Urinary bladder (tissue), 4 donors: Measurements from ENCODE around the gene POMT2. TPM values are rescaled to one million over a fixed set of nuclear protein-coding genes. Genes with fewer than 3 reads are reported as not detected.

ENCODE experiments used
- DNase-seq: peaks from one replicate; pipeline ENCODE4 v3.0.0-alpha.2; 2015; ENCODE audit errors: extremely low spot score
- H3K27ac ChIP-seq: one replicate; pipeline ENCODE4 v1.5.1; 2013; ENCODE audit warnings: low read depth, mild to moderate bottlenecking, moderate library complexity
- H3K36me3 ChIP-seq: one replicate; pipeline ENCODE4 v1.6.1; 2013; ENCODE audit warnings: mild to moderate bottlenecking, moderate library complexity; ENCODE audit not compliant: insufficient read depth
- H3K4me1 ChIP-seq: one replicate; pipeline ENCODE4 v1.6.1; 2013; ENCODE audit warnings: mild to moderate bottlenecking, moderate library complexity; ENCODE audit not compliant: insufficient read depth
- H3K4me3 ChIP-seq: one replicate; pipeline ENCODE4 v1.5.1; 2013; ENCODE audit warnings: low read depth, low read length
- WGBS: extraction: QIAGEN DNeasy Blood & Tissue Kit; methylation state at CpG from one replicate; pipeline ENCODE4 v1.1.7; 2013; 5-methylcytosine and 5-hydroxymethylcytosine counted together
- polyA plus RNA-seq: library from polyadenylated mRNA; stranded (reverse); fragments of 200-250 nt; gene quantifications from one replicate; pipeline ENCODE4 v1.2.3, GENCODE V29; 2013
- total RNA-seq: library from RNA; depleted of rRNA; stranded (reverse); fragments of >200 nt; gene quantifications from one replicate; pipeline ENCODE4 v1.2.3, GENCODE V29; 2014
- donor health status: healthy with polysubstance abuse.
- donor health status: healthy.

POMT2 gene
- total and polyA plus RNA-seq, 2 donors = 10.5 to 16.7 TPM

- Histone ChIP-seq H3K27ac (no peak overlapping the region), H3K36me3 (peaks cover 2% of the 10 kb centered on the region), H3K4me1 (no peaks in the 10 kb centered on the region), H3K4me3 (no peak overlapping the region)
- 89% methylated on average over 12 of the region's 12 CpGs for WGBS
- DNase-seq = no peak
Measured at GRCh38 chr14:77276959-77277358, 43.7 kb downstream of the POMT2 start.

DNA sequence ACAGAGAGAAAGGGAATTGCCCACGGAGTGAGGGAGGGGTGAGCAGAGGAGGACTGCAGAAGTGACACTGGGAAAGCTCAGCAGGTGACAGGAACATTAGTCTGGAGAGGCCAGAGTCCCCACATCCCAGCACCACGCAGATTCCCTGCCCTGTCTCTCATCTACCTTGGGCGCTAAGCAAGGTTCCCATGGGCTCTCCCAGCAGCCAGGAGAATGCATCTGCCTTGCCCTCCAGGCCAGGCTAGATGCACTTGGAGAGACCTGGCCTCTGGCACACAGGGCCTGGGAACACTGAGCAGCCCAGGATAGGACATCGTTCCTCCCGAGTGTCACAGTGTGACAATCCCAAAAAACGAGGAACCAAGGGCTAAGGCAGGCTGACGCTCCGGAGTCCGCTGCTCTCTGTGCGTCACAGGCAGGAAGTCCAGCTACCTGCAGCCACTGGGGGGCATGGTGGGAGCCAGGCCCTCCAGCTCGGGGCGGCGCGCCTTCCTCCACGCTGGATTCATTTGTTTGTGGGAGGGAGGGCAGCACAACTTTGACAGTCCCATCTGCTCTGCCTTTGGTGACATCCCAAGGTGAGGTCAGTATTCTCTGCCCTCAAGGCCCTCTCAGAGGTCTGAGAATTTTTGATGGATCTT lies 44.3 kb downstream of the POMT2 start:
- no peak for DNase-seq
- no peak overlapping the region for H3K27ac ChIP-seq

DNA sequence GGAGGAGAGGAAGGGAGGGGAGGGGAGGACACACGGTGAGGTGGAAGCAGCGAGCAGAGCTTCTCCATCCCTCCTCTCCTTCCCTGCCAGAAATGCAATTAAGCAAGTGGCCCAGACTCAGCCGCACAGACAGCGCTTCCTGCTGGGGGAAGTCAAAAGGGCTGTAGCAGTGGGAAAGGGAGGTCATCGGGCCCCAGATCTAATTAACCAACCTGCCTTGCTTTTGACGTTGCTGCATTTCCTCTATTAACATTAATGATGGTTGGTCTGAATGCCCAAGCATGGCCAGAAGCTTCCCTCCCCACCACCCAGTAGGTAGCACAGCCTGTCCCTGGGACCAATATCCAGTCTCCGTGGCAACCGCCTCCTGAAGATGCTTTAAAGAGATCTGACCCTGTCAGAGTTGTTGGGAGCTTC lies 45.1 kb downstream of the POMT2 start:
- no peak for DNase-seq
- no peak overlapping the region for H3K4me3 ChIP-seq
- no peaks in the 10 kb centered on the region for H3K4me1 ChIP-seq
- 57% methylated on average over 8 of the region's 8 CpGs for WGBS
- no peak overlapping the region for H3K27ac ChIP-seq
- H3K36me3 ChIP-seq = peaks cover 2% of the 10 kb centered on the region

More for the DNA sequence above, 44.3 kb downstream of the POMT2 start:
- H3K4me3 ChIP-seq = no peak overlapping the region
- 87% methylated on average over 15 of the region's 15 CpGs for WGBS
- H3K36me3 ChIP-seq = peaks cover 2% of the 10 kb centered on the region
- H3K4me1 ChIP-seq = no peaks in the 10 kb centered on the region

- Histone ChIP-seq H3K4me3 (no peak overlapping the region), H3K36me3 (peaks cover 2% of the 10 kb centered on the region), H3K27ac (no peak overlapping the region), H3K4me1 (no peaks in the 10 kb centered on the region)
- 66% methylated on average over 5 of the region's 5 CpGs for WGBS
- no peak for DNase-seq
Measured at GRCh38 chr14:77275041-77275580, 45.6 kb downstream of the POMT2 start.

GRCh38 chr14:77273796-77274195 lies 46.9 kb downstream of the POMT2 start:
- H3K27ac ChIP-seq = no peak overlapping the region
- WGBS = 81% methylated on average over 4 of the region's 4 CpGs
- DNase-seq = no peak
- no peaks in the 10 kb centered on the region for H3K4me1 ChIP-seq
- peaks cover 2% of the 10 kb centered on the region for H3K36me3 ChIP-seq
- H3K4me3 ChIP-seq = no peak overlapping the region

GRCh38 chr14:77272261-77272660 lies 48.4 kb downstream of the POMT2 start:
- no peaks in the 10 kb centered on the region for H3K4me1 ChIP-seq
- no peak overlapping the region for H3K27ac ChIP-seq
- H3K4me3 ChIP-seq = no peak overlapping the region
- DNase-seq = no peak
- H3K36me3 ChIP-seq = no peaks in the 10 kb centered on the region
- WGBS = 85% methylated on average over 4 of the region's 4 CpGs

DNA sequence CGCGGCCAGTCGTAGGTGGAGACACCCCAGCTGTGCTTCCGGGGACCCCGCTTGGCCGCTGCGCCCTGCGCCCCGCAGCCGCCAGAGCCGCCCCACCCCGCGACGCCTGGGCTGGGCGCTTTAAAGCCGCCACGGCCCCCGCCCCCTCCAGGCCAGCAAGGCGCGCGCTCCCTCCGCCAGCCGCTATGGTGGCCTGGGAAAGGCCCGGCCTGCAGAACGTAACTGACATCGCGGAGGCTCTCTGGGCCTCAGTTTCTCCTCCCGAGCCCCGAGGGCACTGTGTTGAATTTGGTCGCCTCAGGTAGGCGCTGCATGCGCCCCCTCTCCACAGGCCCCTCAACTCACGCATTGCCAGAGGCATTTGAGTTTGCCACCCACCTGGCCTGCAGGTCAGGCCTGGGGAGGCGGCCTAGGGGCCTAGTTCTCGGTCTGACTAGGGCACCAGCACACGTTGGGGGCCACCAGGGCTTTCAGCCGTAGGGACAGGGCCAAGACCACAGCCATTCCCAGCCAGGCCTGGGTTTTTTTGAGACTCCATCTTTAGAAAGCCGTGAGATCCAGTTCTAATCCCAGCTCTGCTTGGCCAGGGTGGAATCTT lies 49.5 kb downstream of the POMT2 start, which contains the start of gene NGB:
Gene NGB, minus strand, starts transcription at position 94 of the 598 bp plus-strand sequence. CDS start 269 bp downstream, outside the sequence.
- Histone ChIP-seq H3K4me3 (no peak within 1 kb of the TSS), H3K36me3 (no peaks in the 10 kb centered on the region), H3K4me1 (no peaks in the 10 kb centered on the region), H3K27ac (no peak within 1 kb of the TSS)
- WGBS = 12% methylated on average over 38 of the region's 38 CpGs
- no peak for DNase-seq

DNA sequence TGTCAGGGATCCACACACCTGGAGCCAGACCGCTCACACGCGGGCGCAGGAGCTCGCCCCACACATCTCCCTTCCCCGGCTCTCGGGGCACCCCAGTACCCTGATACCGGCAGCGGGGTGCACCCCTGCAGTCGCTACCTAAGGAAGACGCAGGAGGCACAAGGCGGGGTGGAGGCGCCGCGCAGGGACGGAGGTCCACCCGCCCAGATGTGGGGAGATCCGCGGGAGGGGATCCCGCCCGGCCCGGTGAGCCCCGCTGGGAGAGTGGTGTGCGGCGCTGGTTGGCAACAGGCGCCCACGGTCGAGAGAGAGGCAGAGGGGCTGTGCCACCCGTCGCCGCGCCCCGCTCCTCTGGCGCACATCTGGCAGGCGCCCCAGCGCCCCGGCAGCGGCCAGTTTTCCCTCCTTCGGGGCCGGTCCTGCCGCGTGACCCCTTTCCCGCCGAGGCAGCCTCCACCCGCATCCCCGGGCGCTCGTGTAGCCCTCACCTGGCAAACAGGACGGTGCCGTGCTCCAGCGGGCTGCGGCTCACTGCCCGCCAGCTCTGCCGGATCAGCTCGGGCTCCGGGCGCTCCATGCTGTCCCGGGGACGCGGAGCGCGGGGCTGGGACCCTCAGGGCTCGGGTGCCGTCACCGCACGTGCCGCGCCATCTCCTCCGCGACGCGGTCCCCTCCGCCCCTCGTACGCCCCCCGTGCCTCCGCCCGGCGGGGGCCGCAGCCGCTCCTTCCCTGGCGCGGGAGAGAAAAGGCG lies 50.1 kb downstream of the POMT2 start:
- Histone ChIP-seq H3K4me3 (no peak overlapping the region), H3K4me1 (no peaks in the 10 kb centered on the region), H3K36me3 (no peaks in the 10 kb centered on the region), H3K27ac (no peak overlapping the region)
- no peak for DNase-seq
- 3% methylated on average over 84 of the region's 84 CpGs for WGBS

DNA sequence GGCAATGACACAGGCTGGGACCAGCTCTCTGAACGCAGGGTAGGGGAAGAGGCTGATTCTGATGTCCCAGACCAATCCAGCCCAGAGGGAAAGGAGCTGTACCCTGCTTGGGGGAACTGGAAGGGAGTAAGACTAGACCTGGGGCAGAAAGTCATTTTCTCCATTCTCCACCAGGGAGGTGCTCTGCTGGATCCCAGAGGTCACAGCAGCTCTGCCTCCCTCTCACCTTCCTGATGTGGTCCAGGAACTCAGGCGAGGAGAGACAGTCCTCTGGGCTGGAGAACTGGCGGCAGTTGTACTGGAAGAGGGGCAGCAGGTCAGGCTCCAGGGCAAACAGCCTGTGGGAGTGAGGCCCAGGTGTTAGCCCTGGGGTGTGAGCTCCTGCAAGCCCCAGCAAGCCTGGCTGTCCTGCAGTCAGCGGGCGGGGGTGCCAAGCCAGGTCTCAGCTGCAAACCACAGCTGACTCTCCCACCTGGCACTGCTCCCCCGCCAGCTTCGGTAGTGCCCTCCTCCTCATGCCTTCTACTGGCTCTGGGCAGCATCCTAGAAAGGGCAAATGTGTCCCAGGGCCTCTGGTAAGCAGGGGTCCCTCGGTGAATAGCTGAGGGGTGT lies 51.6 kb downstream of the POMT2 start:
- Histone ChIP-seq H3K4me3 (no peak overlapping the region), H3K27ac (no peak overlapping the region), H3K4me1 (no peaks in the 10 kb centered on the region), H3K36me3 (no peaks in the 10 kb centered on the region)
- WGBS = 38% methylated on average over 8 of the region's 8 CpGs
- no peak for DNase-seq

DNA sequence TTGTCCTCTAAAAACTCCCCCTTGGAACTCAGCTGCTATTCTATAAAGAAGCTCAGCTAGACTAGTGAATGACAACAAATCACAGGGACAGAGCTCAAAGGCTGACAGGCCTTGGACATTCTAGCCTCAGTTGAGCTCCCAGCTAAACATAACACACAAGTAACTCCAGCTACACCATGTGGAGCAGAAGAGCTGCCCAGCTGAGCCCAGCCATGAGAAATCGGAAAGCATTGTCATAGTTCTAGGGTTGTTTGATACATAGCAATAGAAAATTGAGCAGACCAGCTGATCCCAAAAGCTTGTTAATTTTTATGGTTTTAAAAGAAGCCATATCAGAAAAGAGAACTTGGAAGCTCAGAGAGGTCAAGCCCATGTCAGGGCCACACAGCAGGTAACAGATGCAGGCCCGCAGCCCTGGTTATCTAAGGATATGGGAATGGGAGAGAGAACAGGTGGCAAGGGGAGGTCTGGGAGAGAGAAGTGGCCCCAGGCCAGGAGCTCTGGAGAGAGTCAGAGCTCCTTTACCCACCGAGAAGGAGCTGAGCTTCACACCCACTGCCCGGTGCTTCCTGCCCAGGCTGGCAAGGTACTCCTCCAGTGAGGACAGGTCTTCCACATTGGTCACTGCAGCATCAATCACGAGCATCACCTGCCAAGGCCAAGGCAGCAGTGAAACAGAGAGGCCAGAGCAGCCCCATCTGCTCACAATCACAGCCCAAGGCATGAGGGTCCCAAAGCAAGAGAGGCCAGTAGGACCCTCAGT lies 52.6 kb downstream of the POMT2 start:
- WGBS = 88% methylated on average over 5 of the region's 5 CpGs
- DNase-seq = no peak
- Histone ChIP-seq H3K36me3 (no peaks in the 10 kb centered on the region), H3K27ac (no peak overlapping the region), H3K4me3 (no peak overlapping the region), H3K4me1 (no peaks in the 10 kb centered on the region)

- Histone ChIP-seq H3K36me3 (no peaks in the 10 kb centered on the region), H3K4me3 (no peak overlapping the region), H3K4me1 (no peaks in the 10 kb centered on the region), H3K27ac (no peak overlapping the region)
- no peak for DNase-seq
- WGBS = 86% methylated on average over 8 of the region's 8 CpGs
Measured at GRCh38 chr14:77266336-77266735, 54.3 kb downstream of the POMT2 start.

DNA sequence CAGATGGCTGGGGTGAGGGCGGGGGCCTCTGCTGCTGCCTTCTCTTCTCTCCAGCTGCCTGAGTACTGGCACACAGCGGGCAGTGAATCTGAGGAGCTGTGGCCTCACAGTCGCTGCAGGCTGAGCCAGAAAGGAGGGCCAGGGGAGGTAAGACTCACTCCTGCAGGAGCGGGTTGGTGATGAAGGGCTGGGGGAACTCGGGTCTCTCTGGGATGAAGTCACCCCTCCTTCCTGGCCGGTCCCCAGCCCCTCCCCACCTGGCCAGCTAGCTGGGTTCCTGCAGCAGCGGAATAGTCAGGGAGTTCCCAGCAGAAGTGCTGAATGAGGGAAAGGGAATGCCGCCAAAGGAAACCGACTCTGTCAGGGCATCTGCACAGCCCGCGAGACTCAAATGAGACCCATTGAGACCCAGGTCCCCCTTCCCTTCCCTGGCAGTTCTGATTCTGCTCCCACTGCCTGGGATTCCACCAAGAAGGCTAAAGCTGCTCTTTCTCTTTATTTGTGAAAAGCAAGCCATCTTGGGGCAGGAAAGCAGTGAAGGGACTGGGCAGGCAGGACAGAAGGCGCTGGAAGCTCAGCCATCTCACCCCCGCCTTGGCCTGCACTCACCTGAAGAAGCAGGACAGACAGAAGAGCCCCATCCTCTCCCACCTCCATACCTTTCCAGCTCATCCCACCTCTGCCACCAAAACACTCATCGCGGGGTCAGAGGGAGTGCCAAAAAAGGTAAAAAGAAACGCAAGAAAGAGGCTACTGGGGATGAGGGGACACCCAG lies 54.9 kb downstream of the POMT2 start:
- DNase-seq = no peak
- no peak overlapping the region for H3K4me3 ChIP-seq
- H3K4me1 ChIP-seq = no peaks in the 10 kb centered on the region
- H3K36me3 ChIP-seq = no peaks in the 10 kb centered on the region
- 67% methylated on average over 16 of the region's 16 CpGs for WGBS
- H3K27ac ChIP-seq = no peak overlapping the region
